ENCODE data around the gene FAM236B.
"Not testable (repeated sequence)": the region's sequence is repeated elsewhere in the genome, so short reads cannot be mapped to it uniquely, and the experiment has no call there.

Gene FAM236B

GRCh38 chrX:72782560-72782959 lies at the start of gene FAM236B:
FAM236B (minus strand) TSS chrX:72782660; CDS start chrX:72782560, 100 bp downstream.
- DNase-seq (ENCODE audit: low read depth): not testable (repeated sequence)

- not testable (repeated sequence) for DNase-seq (ENCODE audit: low read depth)
These were observed 48.2 kb upstream of the FAM236B start for GRCh38 chrX:72830701-72831100.

DNA sequence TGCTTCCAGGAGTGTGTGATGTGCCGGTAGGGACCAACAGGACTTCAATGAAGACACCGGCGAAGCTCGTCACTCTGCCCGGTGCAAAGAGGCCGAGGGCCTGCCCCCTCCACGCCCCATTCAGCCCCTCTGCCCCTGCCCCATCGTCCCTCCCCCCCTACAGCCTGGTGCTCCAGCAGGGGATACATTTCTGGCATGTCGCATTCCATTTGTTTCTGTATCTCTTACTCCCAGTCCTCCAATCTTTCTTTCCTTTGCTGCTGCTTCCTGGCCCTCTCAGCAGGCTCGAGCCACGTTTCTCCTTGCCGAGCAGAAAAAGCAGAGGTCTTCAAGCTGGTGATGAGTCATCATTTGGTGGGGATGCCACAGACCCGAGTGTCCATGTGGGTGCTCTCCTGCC lies 25.6 kb upstream of the FAM236B start, which contains the start of gene FAM236D:
TSS of gene FAM236D (minus strand) at position 101 of the 400 bp plus-strand sequence. CDS start at position 1, 100 bp downstream.
- DNase-seq (ENCODE audit: low read depth): not testable (repeated sequence)

GRCh38 chrX:72790390-72790789 lies 7.9 kb upstream of the FAM236B start:
- DNase-seq (ENCODE audit: low read depth): not testable (repeated sequence)

DNA sequence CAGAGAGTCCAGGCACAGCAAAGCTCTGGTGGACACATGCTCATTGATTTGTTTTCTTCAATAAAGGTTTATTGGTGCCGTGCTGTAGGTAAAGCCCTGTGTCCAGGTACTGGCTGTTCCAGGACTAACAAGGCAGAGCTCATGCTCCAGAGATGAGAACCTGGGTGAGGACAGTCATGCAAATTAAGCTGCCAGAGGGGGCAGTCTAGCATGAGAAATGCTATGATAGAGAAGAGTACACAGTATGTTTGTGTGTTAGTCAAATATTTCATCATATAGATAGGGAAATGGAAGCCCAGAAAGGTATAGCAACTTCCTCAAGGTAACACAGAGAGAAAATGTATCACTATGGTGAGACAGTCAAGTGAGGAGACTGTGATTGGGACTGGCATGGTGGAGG lies 5.7 kb upstream of the FAM236B start:
- DNase-seq (ENCODE audit: low read depth): not testable (repeated sequence)

DNA sequence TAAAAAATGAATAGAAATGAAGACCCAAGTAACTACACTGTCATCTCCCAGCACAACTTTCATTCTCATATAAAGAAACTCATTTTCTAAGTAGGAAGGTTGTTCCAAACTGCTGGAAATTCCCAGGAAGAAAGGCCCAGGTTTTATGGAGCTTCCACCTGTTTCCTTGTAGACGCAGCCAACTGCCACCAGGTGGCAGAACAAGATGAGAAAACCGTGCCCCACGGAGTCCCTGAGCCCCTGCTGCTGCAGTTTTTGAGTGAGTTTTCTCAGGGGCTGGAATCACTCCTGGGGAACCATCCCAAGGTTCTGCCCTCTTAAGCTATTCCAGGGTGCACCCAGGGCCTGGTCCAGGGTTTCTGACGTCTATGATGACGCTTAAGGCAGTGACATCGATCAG lies 1.5 kb upstream of the FAM236B start:
- DNase-seq (ENCODE audit: low read depth): not testable (repeated sequence)

- not testable (repeated sequence) for DNase-seq (ENCODE audit: low read depth)
These were observed 991 bp upstream of the FAM236B start for GRCh38 chrX:72783365-72783936.

GRCh38 chrX:72778146-72778545 lies 4.3 kb downstream of the FAM236B start:
- not testable (repeated sequence) for DNase-seq (ENCODE audit: low read depth)

- not testable (repeated sequence) for DNase-seq (ENCODE audit: low read depth)
These were observed 5.0 kb downstream of the FAM236B start for GRCh38 chrX:72777467-72777790.

DNA sequence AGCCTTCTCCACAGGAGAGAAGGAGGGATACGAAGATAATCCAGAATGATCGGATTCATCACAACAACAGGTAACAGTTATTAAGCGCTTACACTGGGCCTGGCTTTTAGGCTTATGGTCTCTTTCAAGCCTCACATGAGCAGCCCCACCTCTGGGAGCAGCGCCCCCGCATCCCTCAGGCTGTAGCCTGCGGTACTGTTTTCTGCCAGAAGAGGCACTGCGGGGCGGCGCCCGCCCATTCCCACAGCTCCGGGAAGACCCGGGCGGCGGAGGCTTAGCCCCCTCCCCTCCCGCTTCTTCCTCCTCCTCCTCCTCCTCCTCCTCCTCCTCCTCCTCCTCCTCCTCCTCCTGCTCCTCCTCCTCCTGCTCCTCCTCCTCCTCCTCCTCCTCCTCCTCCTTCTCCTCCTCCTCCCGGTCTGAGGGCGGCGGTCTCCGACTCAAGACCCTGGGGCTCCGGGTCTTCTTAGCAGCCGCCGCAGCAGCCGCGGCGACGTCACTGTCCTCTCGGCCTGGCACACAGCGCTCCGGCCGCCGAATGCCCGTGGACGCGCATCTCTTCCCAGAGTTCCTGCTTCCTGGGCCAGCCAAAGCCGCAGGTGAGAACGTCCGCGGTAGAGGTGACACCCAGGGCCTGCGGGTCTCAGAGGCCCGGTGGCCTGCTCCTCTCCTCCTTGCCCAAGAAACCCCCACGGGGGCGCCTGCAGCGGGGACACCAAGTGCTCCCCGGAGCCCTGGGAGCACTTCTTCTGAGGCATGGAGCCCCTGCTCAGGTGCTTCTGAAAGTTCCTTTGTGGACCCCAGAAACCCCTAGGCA lies 5.6 kb downstream of the FAM236B start, which contains the start of gene DMRTC1B:
TSS of gene DMRTC1B (plus strand) at position 238 of the 814 bp plus-strand sequence. CDS start 68,246 bp downstream, outside the sequence.
- DNase-seq (ENCODE audit: low read depth): not testable (repeated sequence)

- DNase-seq (ENCODE audit: low read depth): not testable (repeated sequence)
These were observed 22.0 kb downstream of the FAM236B start for GRCh38 chrX:72760454-72760853.

DNA sequence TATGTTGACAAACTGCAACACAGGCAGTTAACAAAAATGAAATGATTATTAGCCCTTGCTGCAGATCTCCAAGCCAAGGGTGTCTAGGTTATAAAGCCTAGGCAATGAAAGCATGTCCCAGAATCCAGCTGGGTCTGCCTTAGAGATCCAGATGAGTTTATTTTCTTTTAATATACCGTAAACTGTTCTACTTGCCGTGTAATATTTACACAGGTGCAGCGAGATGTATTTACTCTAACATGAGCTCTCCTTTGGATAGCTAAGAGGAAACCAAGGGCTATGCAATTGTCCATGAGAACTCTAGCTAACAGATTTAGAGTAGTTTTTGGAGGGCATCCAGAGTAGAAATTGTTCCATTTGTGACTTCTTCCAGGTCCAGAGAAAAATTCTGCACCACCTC lies 33.9 kb downstream of the FAM236B start:
- DNase-seq (ENCODE audit: low read depth): not testable (repeated sequence)

DNA sequence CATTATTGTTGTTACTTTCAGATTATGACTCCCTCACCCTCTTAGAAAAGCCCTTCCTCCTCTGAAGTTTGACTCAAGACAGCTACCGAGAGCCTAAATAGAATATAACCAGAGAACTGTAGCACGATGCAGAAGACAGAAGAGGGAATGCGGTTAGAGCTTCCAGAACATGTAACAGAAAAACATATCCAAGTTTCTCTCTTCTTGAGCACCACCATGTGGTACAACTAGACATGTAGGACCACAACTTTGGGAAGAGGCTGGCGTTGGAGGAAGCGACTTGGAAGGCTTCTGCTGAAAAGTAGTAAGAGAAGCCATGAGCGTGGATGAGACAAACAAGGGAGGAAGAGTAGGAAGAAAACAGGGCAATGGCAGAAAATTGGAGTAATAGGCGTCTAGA lies 36.9 kb downstream of the FAM236B start:
- not testable (repeated sequence) for DNase-seq (ENCODE audit: low read depth)

DNA sequence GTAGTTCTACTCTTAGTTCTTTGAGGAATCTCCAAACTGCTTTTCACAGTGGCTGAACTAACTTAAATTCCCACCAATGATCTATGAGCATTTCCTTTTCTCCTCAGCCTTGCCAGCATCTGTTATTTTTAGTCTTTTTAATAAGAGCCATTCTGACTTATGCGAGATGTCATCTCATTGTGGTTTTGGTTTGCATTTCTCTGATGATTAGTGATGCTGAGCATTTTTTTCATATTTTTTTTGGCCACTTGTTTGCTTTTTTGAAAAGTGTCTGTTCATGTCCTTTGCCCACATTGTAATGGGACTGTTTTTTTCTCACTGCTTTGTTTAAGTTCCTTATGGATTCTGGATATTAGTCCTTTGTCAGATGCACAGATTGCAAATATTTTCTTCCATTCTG lies 46.9 kb downstream of the FAM236B start:
- no peak for DNase-seq (ENCODE audit: low read depth)

GRCh38 chrX:72733636-72734035 lies 48.8 kb downstream of the FAM236B start:
- not testable (repeated sequence) for DNase-seq (ENCODE audit: low read depth)
